ENCODE measurements around the gene USP17L19.
"Not testable (repeated sequence)": the region's sequence is repeated elsewhere in the genome, so short reads cannot be mapped to it uniquely, and the experiment has no call there.

The USP17L19 gene, protein sequence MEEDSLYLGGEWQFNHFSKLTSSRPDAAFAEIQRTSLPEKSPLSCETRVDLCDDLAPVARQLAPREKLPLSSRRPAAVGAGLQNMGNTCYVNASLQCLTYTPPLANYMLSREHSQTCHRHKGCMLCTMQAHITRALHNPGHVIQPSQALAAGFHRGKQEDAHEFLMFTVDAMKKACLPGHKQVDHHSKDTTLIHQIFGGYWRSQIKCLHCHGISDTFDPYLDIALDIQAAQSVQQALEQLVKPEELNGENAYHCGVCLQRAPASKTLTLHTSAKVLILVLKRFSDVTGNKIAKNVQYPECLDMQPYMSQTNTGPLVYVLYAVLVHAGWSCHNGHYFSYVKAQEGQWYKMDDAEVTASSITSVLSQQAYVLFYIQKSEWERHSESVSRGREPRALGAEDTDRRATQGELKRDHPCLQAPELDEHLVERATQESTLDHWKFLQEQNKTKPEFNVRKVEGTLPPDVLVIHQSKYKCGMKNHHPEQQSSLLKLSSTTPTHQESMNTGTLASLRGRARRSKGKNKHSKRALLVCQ

DNA sequence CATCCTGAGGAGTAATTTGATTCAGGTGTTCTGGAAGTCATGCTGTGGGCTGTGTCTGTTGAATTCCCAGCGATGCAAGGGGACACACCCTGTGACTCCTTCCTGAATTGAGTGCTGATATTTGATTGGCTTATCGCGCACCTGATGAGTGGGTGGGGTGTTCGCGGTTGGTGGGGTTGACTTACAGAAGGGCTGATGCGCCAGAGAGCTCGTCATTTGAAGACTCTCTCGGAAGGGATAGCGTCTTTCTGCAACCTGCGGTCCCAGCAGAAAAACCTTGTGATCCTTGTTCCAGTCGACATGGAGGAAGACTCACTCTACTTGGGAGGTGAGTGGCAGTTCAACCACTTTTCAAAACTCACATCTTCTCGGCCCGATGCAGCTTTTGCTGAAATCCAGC lies at the start of gene USP17L19:
USP17L19 (plus strand) TSS at position 301 of the 400 bp plus-strand sequence; CDS start at position 301, 0 bp downstream.
- H3K27ac Mint-ChIP-seq; H3K9me3 Mint-ChIP-seq; H3K4me3 Mint-ChIP-seq; H3K36me3 Mint-ChIP-seq; DNase-seq (ENCODE audit: low spot score in 2 of 2); H3K27me3 Mint-ChIP-seq; H3K4me1 Mint-ChIP-seq; ATAC-seq (ENCODE audit: low read depth): not testable (repeated sequence)

DNA sequence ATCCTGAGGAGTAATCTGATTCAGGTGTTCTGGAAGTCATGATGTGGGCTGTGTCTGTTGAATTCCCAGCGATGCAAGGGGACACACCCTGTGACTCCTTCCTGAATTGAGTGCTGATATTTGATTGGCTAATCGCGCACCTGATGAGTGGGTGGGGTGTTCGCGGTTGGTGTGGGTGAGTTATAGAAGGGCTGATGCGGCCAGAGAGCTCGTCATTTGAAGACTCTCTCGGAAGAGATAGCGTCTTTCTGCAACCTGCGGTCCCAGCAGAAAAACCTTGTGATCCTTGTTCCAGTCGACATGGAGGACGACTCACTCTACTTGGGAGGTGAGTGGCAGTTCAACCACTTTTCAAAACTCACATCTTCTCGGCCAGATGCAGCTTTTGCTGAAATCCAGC lies 42.8 kb upstream of the USP17L19 start, which contains the start of gene USP17L10:
USP17L10 (plus strand) TSS at position 301 of the 400 bp plus-strand sequence; CDS start at position 301, 0 bp downstream.
- H3K4me3 Mint-ChIP-seq; DNase-seq (ENCODE audit: low spot score in 2 of 2); H3K27me3 Mint-ChIP-seq; H3K27ac Mint-ChIP-seq; ATAC-seq (ENCODE audit: low read depth); H3K36me3 Mint-ChIP-seq; H3K4me1 Mint-ChIP-seq; H3K9me3 Mint-ChIP-seq: not testable (repeated sequence)

DNA sequence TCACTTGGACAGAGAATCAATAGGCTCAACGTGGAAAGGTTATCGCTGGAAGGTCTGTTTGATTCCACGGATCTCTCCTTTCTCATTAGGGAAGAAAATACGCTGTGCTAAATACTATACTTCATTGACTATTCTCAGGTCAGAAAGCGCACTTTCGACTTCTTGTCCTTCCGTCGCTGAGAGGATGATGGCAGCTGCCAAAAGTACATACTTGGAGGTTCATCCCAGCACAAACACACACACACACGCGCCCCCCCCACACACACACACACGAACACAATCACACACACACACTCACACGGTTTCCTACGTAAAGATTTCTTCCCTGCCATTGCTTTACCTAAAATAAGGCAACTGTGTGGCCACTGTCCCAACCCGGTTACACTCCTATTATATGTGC lies 38.5 kb upstream of the USP17L19 start:
- H3K4me1 Mint-ChIP-seq = not testable (repeated sequence)

DNA sequence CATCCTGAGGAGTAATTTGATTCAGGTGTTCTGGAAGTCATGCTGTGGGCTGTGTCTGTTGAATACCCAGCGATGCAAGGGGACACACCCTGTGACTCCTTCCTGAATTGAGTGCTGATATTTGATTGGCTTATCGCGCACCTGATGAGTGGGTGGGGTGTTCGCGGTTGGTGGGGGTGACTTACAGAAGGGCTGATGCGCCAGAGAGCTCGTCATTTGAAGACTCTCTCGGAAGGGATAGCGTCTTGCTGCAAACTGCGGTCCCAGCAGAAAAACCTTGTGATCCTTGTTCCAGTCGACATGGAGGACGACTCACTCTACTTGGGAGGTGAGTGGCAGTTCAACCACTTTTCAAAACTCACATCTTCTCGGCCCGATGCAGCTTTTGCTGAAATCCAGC lies 38.1 kb upstream of the USP17L19 start, which contains the start of gene USP17L11:
USP17L11 (plus strand) TSS at position 301 of the 400 bp plus-strand sequence; CDS start at position 301, 0 bp downstream.
- H3K36me3 Mint-ChIP-seq; H3K27me3 Mint-ChIP-seq; H3K27ac Mint-ChIP-seq; H3K4me1 Mint-ChIP-seq; H3K9me3 Mint-ChIP-seq; DNase-seq (ENCODE audit: low spot score in 2 of 2); H3K4me3 Mint-ChIP-seq; ATAC-seq (ENCODE audit: low read depth): not testable (repeated sequence)

More for the DNA sequence above, 38.5 kb upstream of the USP17L19 start:
- H3K27me3 Mint-ChIP-seq; H3K4me3 Mint-ChIP-seq; DNase-seq (ENCODE audit: low spot score in 2 of 2); H3K27ac Mint-ChIP-seq; H3K36me3 Mint-ChIP-seq; ATAC-seq (ENCODE audit: low read depth); H3K9me3 Mint-ChIP-seq: not testable (repeated sequence)

DNA sequence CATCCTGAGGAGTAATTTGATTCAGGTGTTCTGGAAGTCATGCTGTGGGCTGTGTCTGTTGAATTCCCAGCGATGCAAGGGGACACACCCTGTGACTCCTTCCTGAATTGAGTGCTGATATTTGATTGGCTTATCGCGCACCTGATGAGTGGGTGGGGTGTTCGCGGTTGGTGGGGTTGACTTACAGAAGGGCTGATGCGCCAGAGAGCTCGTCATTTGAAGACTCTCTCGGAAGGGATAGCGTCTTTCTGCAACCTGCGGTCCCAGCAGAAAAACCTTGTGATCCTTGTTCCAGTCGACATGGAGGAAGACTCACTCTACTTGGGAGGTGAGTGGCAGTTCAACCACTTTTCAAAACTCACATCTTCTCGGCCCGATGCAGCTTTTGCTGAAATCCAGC lies 33.3 kb upstream of the USP17L19 start, which contains the start of gene USP17L12:
USP17L12 (plus strand) TSS at position 301 of the 400 bp plus-strand sequence; CDS start at position 301, 0 bp downstream.
- H3K4me1 Mint-ChIP-seq; H3K9me3 Mint-ChIP-seq; H3K36me3 Mint-ChIP-seq; H3K4me3 Mint-ChIP-seq; ATAC-seq (ENCODE audit: low read depth); DNase-seq (ENCODE audit: low spot score in 2 of 2); H3K27ac Mint-ChIP-seq; H3K27me3 Mint-ChIP-seq: not testable (repeated sequence)

DNA sequence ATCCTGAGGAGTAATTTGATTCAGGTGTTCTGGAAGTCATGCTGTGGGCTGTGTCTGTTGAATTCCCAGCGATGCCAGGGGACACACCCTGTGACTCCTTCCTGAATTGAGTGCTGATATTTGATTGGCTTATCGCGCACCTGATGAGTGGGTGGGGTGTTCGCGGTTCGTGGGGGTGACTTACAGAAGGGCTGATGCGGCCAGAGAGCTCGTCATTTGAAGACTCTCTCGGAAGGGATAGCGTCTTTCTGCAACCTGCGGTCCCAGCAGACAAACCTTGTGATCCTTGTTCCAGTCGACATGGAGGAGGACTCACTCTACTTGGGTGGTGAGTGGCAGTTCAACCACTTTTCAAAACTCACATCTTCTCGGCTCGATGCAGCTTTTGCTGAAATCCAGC lies 28.6 kb upstream of the USP17L19 start, which contains the start of gene USP17L13:
USP17L13 (plus strand) TSS at position 301 of the 400 bp plus-strand sequence; CDS start at position 301, 0 bp downstream.
- not testable (repeated sequence) for H3K36me3 Mint-ChIP-seq; ATAC-seq (ENCODE audit: low read depth); H3K27me3 Mint-ChIP-seq; H3K4me1 Mint-ChIP-seq; H3K4me3 Mint-ChIP-seq; H3K27ac Mint-ChIP-seq; DNase-seq (ENCODE audit: low spot score in 2 of 2); H3K9me3 Mint-ChIP-seq

DNA sequence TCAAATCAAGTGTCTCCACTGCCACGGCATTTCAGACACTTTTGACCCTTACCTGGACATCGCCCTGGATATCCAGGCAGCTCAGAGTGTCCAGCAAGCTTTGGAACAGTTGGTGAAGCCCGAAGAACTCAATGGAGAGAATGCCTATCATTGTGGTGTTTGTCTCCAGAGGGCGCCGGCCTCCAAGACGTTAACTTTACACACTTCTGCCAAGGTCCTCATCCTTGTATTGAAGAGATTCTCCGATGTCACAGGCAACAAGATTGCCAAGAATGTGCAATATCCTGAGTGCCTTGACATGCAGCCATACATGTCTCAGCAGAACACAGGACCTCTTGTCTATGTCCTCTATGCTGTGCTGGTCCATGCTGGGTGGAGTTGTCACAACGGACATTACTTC lies 22.9 kb upstream of the USP17L19 start:
- not testable (repeated sequence) for H3K4me1 Mint-ChIP-seq; ATAC-seq (ENCODE audit: low read depth); H3K4me3 Mint-ChIP-seq; H3K36me3 Mint-ChIP-seq; H3K9me3 Mint-ChIP-seq; DNase-seq (ENCODE audit: low spot score in 2 of 2); H3K27me3 Mint-ChIP-seq; H3K27ac Mint-ChIP-seq

DNA sequence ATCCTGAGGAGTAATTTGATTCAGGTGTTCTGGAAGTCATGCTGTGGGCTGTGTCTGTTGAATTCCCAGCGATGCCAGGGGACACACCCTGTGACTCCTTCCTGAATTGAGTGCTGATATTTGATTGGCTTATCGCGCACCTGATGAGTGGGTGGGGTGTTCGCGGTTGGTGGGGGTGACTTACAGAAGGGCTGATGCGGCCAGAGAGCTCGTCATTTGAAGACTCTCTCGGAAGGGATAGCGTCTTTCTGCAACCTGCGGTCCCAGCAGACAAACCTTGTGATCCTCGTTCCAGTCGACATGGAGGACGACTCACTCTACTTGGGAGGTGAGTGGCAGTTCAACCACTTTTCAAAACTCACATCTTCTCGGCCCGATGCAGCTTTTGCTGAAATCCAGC lies 19.1 kb upstream of the USP17L19 start, which contains the start of gene USP17L15:
USP17L15 (plus strand) TSS at position 301 of the 400 bp plus-strand sequence; CDS start at position 301, 0 bp downstream.
- not testable (repeated sequence) for H3K27ac Mint-ChIP-seq; H3K4me1 Mint-ChIP-seq; H3K36me3 Mint-ChIP-seq; H3K27me3 Mint-ChIP-seq; H3K4me3 Mint-ChIP-seq; DNase-seq (ENCODE audit: low spot score in 2 of 2); ATAC-seq (ENCODE audit: low read depth); H3K9me3 Mint-ChIP-seq

DNA sequence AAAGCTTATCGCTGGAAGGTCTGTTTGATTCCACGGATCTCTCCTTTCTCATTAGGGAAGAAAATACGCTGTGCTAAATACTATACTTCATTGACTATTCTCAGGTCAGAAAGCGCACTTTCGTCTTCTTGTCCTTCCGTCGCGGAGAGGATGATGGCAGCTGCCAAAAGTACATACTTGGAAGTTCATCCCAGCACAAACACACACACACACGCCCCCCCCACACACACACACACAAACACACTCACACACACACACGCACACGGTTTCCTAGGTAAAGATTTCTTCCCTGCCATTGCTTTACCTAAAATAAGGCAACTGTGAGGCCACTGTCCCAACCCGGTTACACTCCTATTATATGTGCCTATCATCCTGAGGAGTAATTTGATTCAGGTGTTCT lies 14.7 kb upstream of the USP17L19 start:
- H3K36me3 Mint-ChIP-seq; H3K4me3 Mint-ChIP-seq; DNase-seq (ENCODE audit: low spot score in 2 of 2); ATAC-seq (ENCODE audit: low read depth); H3K4me1 Mint-ChIP-seq; H3K27ac Mint-ChIP-seq; H3K27me3 Mint-ChIP-seq; H3K9me3 Mint-ChIP-seq: not testable (repeated sequence)

DNA sequence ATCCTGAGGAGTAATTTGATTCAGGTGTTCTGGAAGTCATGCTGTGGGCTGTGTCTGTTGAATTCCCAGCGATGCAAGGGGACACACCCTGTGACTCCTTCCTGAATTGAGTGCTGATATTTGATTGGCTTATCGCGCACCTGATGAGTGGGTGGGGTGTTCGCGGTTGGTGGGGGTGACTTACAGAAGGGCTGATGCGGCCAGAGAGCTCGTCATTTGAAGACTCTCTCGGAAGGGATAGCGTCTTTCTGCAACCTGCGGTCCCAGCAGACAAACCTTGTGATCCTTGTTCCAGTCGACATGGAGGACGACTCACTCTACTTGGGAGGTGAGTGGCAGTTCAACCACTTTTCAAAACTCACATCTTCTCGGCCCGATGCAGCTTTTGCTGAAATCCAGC lies 9.6 kb upstream of the USP17L19 start, which contains the start of gene USP17L17:
USP17L17 (plus strand) TSS at position 301 of the 400 bp plus-strand sequence; CDS start at position 301, 0 bp downstream.
- H3K4me1 Mint-ChIP-seq; H3K4me3 Mint-ChIP-seq; ATAC-seq (ENCODE audit: low read depth); H3K27ac Mint-ChIP-seq; DNase-seq (ENCODE audit: low spot score in 2 of 2); H3K9me3 Mint-ChIP-seq; H3K27me3 Mint-ChIP-seq; H3K36me3 Mint-ChIP-seq: not testable (repeated sequence)

DNA sequence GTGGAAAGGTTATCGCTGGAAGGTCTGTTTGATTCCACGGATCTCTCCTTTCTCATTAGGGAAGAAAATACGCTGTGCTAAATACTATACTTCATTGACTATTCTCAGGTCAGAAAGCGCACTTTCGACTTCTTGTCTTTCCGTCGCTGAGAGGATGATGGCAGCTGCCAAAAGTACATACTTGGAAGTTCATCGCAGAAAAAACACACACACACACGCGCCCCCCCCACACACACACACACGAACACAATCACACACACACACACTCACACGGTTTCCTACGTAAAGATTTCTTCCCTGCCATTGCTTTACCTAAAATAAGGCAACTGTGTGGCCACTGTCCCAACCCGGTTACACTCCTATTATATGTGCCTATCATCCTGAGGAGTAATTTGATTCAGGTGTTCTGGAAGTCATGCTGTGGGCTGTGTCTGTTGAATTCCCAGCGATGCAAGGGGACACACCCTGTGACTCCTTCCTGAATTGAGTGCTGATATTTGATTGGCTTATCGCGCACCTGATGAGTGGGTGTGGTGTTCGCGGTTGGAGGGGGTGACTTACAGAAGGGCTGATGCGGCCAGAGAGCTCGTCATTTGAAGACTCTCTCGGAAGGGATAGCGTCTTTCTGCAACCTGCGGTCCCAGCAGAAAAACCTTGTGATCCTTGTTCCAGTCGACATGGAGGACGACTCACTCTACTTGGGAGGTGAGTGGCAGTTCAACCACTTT lies 5.1 kb upstream of the USP17L19 start, which contains the start of gene USP17L18:
USP17L18 (plus strand) TSS at position 678 of the 728 bp plus-strand sequence; CDS start at position 678, 0 bp downstream.
- not testable (repeated sequence) for H3K27me3 Mint-ChIP-seq; ATAC-seq (ENCODE audit: low read depth); DNase-seq (ENCODE audit: low spot score in 2 of 2); H3K9me3 Mint-ChIP-seq; H3K36me3 Mint-ChIP-seq; H3K27ac Mint-ChIP-seq; H3K4me3 Mint-ChIP-seq; H3K4me1 Mint-ChIP-seq

DNA sequence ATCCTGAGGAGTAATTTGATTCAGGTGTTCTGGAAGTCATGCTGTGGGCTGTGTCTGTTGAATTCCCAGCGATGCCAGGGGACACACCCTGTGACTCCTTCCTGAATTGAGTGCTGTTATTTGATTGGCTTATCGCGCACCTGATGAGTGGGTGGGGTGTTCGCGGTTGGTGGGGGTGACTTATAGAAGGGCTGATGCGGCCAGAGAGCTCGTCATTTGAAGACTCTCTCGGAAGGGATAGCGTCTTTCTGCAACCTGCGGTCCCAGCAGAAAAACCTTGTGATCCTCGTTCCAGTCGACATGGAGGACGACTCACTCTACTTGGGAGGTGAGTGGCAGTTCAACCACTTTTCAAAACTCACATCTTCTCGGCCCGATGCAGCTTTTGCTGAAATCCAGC lies 4.6 kb downstream of the USP17L19 start, which contains the start of gene USP17L20:
USP17L20 (plus strand) TSS at position 301 of the 400 bp plus-strand sequence; CDS start at position 301, 0 bp downstream.
- H3K36me3 Mint-ChIP-seq; ATAC-seq (ENCODE audit: low read depth); DNase-seq (ENCODE audit: low spot score in 2 of 2); H3K27me3 Mint-ChIP-seq; H3K4me1 Mint-ChIP-seq; H3K9me3 Mint-ChIP-seq; H3K27ac Mint-ChIP-seq; H3K4me3 Mint-ChIP-seq: not testable (repeated sequence)

DNA sequence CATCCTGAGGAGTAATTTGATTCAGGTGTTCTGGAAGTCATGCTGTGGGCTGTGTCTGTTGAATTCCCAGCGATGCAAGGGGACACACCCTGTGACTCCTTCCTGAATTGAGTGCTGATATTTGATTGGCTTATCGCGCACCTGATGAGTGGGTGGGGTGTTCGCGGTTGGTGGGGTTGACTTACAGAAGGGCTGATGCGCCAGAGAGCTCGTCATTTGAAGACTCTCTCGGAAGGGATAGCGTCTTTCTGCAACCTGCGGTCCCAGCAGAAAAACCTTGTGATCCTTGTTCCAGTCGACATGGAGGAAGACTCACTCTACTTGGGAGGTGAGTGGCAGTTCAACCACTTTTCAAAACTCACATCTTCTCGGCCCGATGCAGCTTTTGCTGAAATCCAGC lies 9.4 kb downstream of the USP17L19 start, which contains the start of gene USP17L21:
USP17L21 (plus strand) TSS at position 301 of the 400 bp plus-strand sequence; CDS start at position 301, 0 bp downstream.
- not testable (repeated sequence) for H3K27ac Mint-ChIP-seq; H3K4me3 Mint-ChIP-seq; DNase-seq (ENCODE audit: low spot score in 2 of 2); H3K9me3 Mint-ChIP-seq; ATAC-seq (ENCODE audit: low read depth); H3K4me1 Mint-ChIP-seq; H3K27me3 Mint-ChIP-seq; H3K36me3 Mint-ChIP-seq

All from memory B cell (primary cell).